Muscle of back (tissue), 11 donors: ENCODE results near the gene USPL1. TPM values are rescaled to one million over a fixed set of nuclear protein-coding genes. Genes with fewer than 3 reads are reported as not detected.
"Not testable (repeated sequence)": the region's sequence is repeated elsewhere in the genome, so short reads cannot be mapped to it uniquely, and the experiment has no call there.

Experiments
- DNase-seq, 3 donors: peaks; one replicate each; pipeline versions ENCODE4 v3.0.0 to v3.0.0-alpha.2; 2013
- polyA plus RNA-seq, 10 donors: library from polyadenylated mRNA; unstranded; fragments of 120-200 nt; gene quantifications; one replicate each; pipeline ENCODE4 v1.2.1, GENCODE V29; 2013; ENCODE audit not compliant: insufficient read length in 10 of 10

The USPL1 gene
- polyA plus RNA-seq, 10 donors, result 12.9 to 21.6 (median 17.2) TPM

GRCh38 chr13:30615481-30615865 is 2.2 kb upstream of the USPL1 start:
- DNase-seq, result peak in 1 of 3 donors; percentile 31

- DNase-seq, result peak; percentile 53 to 84 (median 60)
Observed at GRCh38 chr13:30615866-30616541, 1.7 kb upstream of the USPL1 start.

GRCh38 chr13:30616927-30617314 is 799 bp upstream of the USPL1 start:
- DNase-seq, result peak; percentile 92 to 96 (median 94)

GRCh38 chr13:30618186-30618929 is 638 bp downstream of the USPL1 start:
- DNase-seq, result peak in 1 of 3 donors; percentile 7

GRCh38 chr13:30618930-30619279 is 1.2 kb downstream of the USPL1 start:
- DNase-seq, result no peak

- DNase-seq, result no peak
Observed at GRCh38 chr13:30619731-30620130, 2.0 kb downstream of the USPL1 start.

- DNase-seq, result no peak
Observed at GRCh38 chr13:30620941-30621340, 3.2 kb downstream of the USPL1 start.

- no peak for DNase-seq
Observed at GRCh38 chr13:30622551-30622950, 4.8 kb downstream of the USPL1 start.

- no peak for DNase-seq
Observed at GRCh38 chr13:30623392-30623791, 5.7 kb downstream of the USPL1 start.

- no peak for DNase-seq
Observed at GRCh38 chr13:30624630-30625029, 6.9 kb downstream of the USPL1 start.

GRCh38 chr13:30629527-30629926 is 11.8 kb downstream of the USPL1 start:
- DNase-seq, result peak in 2 of 3 donors; percentile 13 to 15

GRCh38 chr13:30633861-30634260 is 16.1 kb downstream of the USPL1 start:
- no peak for DNase-seq

- no peak for DNase-seq
Observed at GRCh38 chr13:30634838-30635237, 17.1 kb downstream of the USPL1 start.

GRCh38 chr13:30638301-30638700 is 20.6 kb downstream of the USPL1 start:
- no peak for DNase-seq

GRCh38 chr13:30639671-30640070 is 22.0 kb downstream of the USPL1 start:
- DNase-seq, result peak in 1 of 3 donors; percentile 25

- not testable (repeated sequence) for DNase-seq
Observed at GRCh38 chr13:30641173-30641572, 23.5 kb downstream of the USPL1 start.

GRCh38 chr13:30645629-30646028 is 27.9 kb downstream of the USPL1 start:
- no peak for DNase-seq

- no peak for DNase-seq
Observed at GRCh38 chr13:30647420-30647819, 29.7 kb downstream of the USPL1 start.

GRCh38 chr13:30647824-30648521 is 30.3 kb downstream of the USPL1 start:
- DNase-seq, result no peak

- DNase-seq, result no peak
Observed at GRCh38 chr13:30648522-30649012, 30.8 kb downstream of the USPL1 start.

GRCh38 chr13:30651648-30652047 is 33.9 kb downstream of the USPL1 start:
- not testable (repeated sequence) for DNase-seq

GRCh38 chr13:30652746-30653386 is 35.1 kb downstream of the USPL1 start:
- no peak for DNase-seq
